SK-N-SH (cell line): ENCODE measurements around the gene TBC1D17.
A peak's percentile ranks its signal among the peaks of the same experiment; 100 is the strongest.

Experiments used
- EP300 ChIP-seq, 2 experiments: IDR thresholded peaks; 2 replicates each; pipeline versions ENCODE4 v1.4.0 to v1.6.1; 2012; ENCODE audit warnings: borderline replicate concordance in 1 of 2, low read depth in 1 of 2, low read length in 1 of 2
- FOXM1 ChIP-seq: IDR thresholded peaks from 2 replicates; pipeline ENCODE4 v1.4.0; 2012; ENCODE audit warnings: low read depth, mild to moderate bottlenecking
- GABPA ChIP-seq: IDR thresholded peaks from 2 replicates; pipeline ENCODE4 v1.4.0; 2012; ENCODE audit warnings: low read depth, mild to moderate bottlenecking
- GATA2 ChIP-seq: sonication (generic); formaldehyde crosslinking; IDR thresholded peaks from 2 replicates; pipeline ENCODE4 v1.5.0; 2020; ENCODE audit warnings: mild to moderate bottlenecking, missing genetic modification reagents
- RAD21 ChIP-seq: IDR thresholded peaks from 2 replicates; pipeline ENCODE4 v1.6.1; 2012; ENCODE audit warnings: mild to moderate bottlenecking, low read length
- RCOR1 ChIP-seq: fragments of 150-350 bp; IDR thresholded peaks from 2 replicates; pipeline ENCODE4 v1.6.1; 2017; ENCODE audit warnings: antibody characterized with exemption, low read length
- RFX5 ChIP-seq: IDR thresholded peaks from 2 replicates; pipeline ENCODE4 v1.6.1; 2012; ENCODE audit warnings: mild to moderate bottlenecking, improper control_type of control experiment, low read length
- SMC3 ChIP-seq: IDR thresholded peaks from 2 replicates; pipeline ENCODE4 v1.6.1; 2012; ENCODE audit warnings: low read depth, low read length, improper control_type of control experiment
- TCF12 ChIP-seq: IDR thresholded peaks from 2 replicates; pipeline ENCODE4 v1.4.0; 2012
- YY1 ChIP-seq: IDR thresholded peaks from 2 replicates; pipeline ENCODE4 v1.4.0; 2012; ENCODE audit warnings: low read depth, mild to moderate bottlenecking
- TF ChIP-seq, protein P1 (sequence below): fragments of 200-600 bp; sonication (generic); IDR thresholded peaks from 2 replicates; pipeline ENCODE4 v1.6.1; 2017; ENCODE audit warnings: antibody characterized with exemption, mild to moderate bottlenecking, moderate library complexity
- TF ChIP-seq, protein P2 (sequence below): fragments of 150-350 bp; IDR thresholded peaks from 2 replicates; pipeline ENCODE4 v1.6.1; 2017; ENCODE audit warnings: antibody characterized with exemption, low read length, low read depth, borderline replicate concordance
- TF ChIP-seq, protein P3 (sequence below): IDR thresholded peaks from 2 replicates; pipeline ENCODE4 v1.4.0; 2012; ENCODE audit warnings: low read depth, borderline replicate concordance
- TF ChIP-seq, protein P4 (sequence below): IDR thresholded peaks from 2 replicates; pipeline ENCODE4 v1.4.0; 2012; ENCODE audit warnings: low read depth, borderline replicate concordance

DNA sequence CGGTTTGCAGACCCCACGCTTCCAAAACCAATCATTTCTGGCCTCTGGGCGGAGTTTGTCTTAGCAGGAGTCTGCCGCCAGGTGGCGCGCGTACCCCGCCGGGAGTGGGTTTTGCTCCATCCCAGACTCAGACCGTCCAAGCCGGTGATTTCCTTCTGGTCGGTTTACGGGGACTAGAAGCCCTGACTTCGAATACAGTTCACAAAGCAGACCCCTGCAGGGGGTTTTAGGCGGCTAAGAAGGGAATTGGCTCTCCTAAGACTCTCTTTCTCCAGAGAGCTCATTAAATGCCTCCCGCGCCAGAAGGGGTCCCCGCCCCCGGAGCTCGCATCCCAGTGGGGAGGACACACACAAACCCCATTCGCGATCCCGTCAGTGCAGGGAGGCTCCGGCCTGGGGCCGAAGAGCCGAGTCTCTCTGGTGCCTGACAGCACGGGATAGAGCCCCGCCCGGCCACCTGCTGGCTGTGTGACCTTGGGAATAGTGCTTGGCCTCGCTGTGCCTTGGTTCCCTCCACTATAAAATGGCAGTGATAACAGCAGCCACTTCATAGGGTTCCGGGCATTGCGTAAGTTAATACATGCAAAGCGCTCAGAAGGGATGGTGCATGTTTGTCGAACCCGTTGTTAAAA lies 60.4 kb downstream of the TBC1D17 start:
- TF ChIP-seq YY1 = no peak
- TF ChIP-seq, protein P1, sequence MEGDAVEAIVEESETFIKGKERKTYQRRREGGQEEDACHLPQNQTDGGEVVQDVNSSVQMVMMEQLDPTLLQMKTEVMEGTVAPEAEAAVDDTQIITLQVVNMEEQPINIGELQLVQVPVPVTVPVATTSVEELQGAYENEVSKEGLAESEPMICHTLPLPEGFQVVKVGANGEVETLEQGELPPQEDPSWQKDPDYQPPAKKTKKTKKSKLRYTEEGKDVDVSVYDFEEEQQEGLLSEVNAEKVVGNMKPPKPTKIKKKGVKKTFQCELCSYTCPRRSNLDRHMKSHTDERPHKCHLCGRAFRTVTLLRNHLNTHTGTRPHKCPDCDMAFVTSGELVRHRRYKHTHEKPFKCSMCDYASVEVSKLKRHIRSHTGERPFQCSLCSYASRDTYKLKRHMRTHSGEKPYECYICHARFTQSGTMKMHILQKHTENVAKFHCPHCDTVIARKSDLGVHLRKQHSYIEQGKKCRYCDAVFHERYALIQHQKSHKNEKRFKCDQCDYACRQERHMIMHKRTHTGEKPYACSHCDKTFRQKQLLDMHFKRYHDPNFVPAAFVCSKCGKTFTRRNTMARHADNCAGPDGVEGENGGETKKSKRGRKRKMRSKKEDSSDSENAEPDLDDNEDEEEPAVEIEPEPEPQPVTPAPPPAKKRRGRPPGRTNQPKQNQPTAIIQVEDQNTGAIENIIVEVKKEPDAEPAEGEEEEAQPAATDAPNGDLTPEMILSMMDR = peak; percentile 96
- TF ChIP-seq, protein P2, sequence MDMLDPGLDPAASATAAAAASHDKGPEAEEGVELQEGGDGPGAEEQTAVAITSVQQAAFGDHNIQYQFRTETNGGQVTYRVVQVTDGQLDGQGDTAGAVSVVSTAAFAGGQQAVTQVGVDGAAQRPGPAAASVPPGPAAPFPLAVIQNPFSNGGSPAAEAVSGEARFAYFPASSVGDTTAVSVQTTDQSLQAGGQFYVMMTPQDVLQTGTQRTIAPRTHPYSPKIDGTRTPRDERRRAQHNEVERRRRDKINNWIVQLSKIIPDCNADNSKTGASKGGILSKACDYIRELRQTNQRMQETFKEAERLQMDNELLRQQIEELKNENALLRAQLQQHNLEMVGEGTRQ = no peak
- TF ChIP-seq TCF12 = no peak
- TF ChIP-seq, protein P3, sequence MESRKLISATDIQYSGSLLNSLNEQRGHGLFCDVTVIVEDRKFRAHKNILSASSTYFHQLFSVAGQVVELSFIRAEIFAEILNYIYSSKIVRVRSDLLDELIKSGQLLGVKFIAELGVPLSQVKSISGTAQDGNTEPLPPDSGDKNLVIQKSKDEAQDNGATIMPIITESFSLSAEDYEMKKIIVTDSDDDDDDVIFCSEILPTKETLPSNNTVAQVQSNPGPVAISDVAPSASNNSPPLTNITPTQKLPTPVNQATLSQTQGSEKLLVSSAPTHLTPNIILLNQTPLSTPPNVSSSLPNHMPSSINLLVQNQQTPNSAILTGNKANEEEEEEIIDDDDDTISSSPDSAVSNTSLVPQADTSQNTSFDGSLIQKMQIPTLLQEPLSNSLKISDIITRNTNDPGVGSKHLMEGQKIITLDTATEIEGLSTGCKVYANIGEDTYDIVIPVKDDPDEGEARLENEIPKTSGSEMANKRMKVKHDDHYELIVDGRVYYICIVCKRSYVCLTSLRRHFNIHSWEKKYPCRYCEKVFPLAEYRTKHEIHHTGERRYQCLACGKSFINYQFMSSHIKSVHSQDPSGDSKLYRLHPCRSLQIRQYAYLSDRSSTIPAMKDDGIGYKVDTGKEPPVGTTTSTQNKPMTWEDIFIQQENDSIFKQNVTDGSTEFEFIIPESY = no peak
- no peak for TF ChIP-seq GABPA
- TF ChIP-seq RAD21 = peak; percentile 95
- peak; percentile 98 for TF ChIP-seq SMC3
- TF ChIP-seq RFX5 = no peak
- TF ChIP-seq GATA2 (CRISPR knock-in tag) = no peak
- TF ChIP-seq FOXM1 = no peak
- no peak for TF ChIP-seq EP300 (IDR thresholded peaks at IDR 0.05; ENCODE audit: borderline replicate concordance in 1 of 2, low read depth in 1 of 2, low read length in 1 of 2)
- TF ChIP-seq, protein P4, sequence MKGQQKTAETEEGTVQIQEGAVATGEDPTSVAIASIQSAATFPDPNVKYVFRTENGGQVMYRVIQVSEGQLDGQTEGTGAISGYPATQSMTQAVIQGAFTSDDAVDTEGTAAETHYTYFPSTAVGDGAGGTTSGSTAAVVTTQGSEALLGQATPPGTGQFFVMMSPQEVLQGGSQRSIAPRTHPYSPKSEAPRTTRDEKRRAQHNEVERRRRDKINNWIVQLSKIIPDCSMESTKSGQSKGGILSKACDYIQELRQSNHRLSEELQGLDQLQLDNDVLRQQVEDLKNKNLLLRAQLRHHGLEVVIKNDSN = no peak
- no peak for TF ChIP-seq RCOR1
